Stimulated activated naive CD8-positive, alpha-beta T cell treated with anti-CD3 and anti-CD28 coated beads, Interleukin-15, Interleukin-2, amounts not matched to agents 100 ng/mL and 50 ng/mL, for 24 hours (primary cell): ENCODE data around the gene RBMX.

Experiments
- H3K27ac Mint-ChIP-seq: one replicate; pipeline ENCODE4 v1.8.0; 2021; ENCODE audit warnings: mild to moderate bottlenecking, mixed read lengths
- H3K27me3 Mint-ChIP-seq: one replicate; pipeline ENCODE4 v1.8.0; 2021; ENCODE audit warnings: mixed read lengths
- H3K36me3 Mint-ChIP-seq: one replicate; pipeline ENCODE4 v1.8.0; 2021; ENCODE audit warnings: low read depth, mixed read lengths
- H3K4me1 Mint-ChIP-seq: one replicate; pipeline ENCODE4 v1.8.0; 2021; ENCODE audit warnings: low read depth, mixed read lengths
- H3K4me3 Mint-ChIP-seq: one replicate; pipeline ENCODE4 v1.8.0; 2021; ENCODE audit warnings: mild to moderate bottlenecking, mixed read lengths
- H3K9me3 Mint-ChIP-seq: one replicate; pipeline ENCODE4 v1.8.0; 2021; ENCODE audit warnings: mixed read lengths

The RBMX gene

GRCh38 chrX:136866337-136867095 is 14.0 kb downstream of the RBMX start:
- H3K9me3 Mint-ChIP-seq = no peaks in the 10 kb centered on the region
- peak overlapping the region; percentile 82 for H3K27ac Mint-ChIP-seq
- peaks cover 64% of the 10 kb centered on the region for H3K4me1 Mint-ChIP-seq
- H3K4me3 Mint-ChIP-seq = peak overlapping the region; percentile 9
- no peaks in the 10 kb centered on the region for H3K27me3 Mint-ChIP-seq
- H3K36me3 Mint-ChIP-seq = peaks cover 66% of the 10 kb centered on the region

- H3K4me3 Mint-ChIP-seq = no peak overlapping the region
Observed at GRCh38 chrX:136865270-136866158, 15.0 kb downstream of the RBMX start.

GRCh38 chrX:136863826-136864225 is 16.7 kb downstream of the RBMX start:
- H3K9me3 Mint-ChIP-seq = no peaks in the 10 kb centered on the region
- H3K4me1 Mint-ChIP-seq = peaks cover 52% of the 10 kb centered on the region
- no peak overlapping the region for H3K4me3 Mint-ChIP-seq
- peaks cover 65% of the 10 kb centered on the region for H3K36me3 Mint-ChIP-seq
- H3K27ac Mint-ChIP-seq = no peak overlapping the region
- no peaks in the 10 kb centered on the region for H3K27me3 Mint-ChIP-seq

More at GRCh38 chrX:136865270-136866158, 15.0 kb downstream of the RBMX start:
- Mint-ChIP-seq H3K36me3 (peaks cover 71% of the 10 kb centered on the region), H3K9me3 (no peaks in the 10 kb centered on the region), H3K4me1 (peaks cover 65% of the 10 kb centered on the region), H3K27me3 (no peaks in the 10 kb centered on the region), H3K27ac (peak overlapping the region; percentile 82)

GRCh38 chrX:136862546-136862945 is 18.0 kb downstream of the RBMX start:
- no peak overlapping the region for H3K27ac Mint-ChIP-seq
- no peaks in the 10 kb centered on the region for H3K27me3 Mint-ChIP-seq
- H3K4me1 Mint-ChIP-seq = peaks cover 50% of the 10 kb centered on the region

GRCh38 chrX:136861877-136862276 is 18.6 kb downstream of the RBMX start:
- no peaks in the 10 kb centered on the region for H3K9me3 Mint-ChIP-seq
- H3K36me3 Mint-ChIP-seq = peaks cover 55% of the 10 kb centered on the region
- H3K27ac Mint-ChIP-seq = peak overlapping the region; percentile 1
- H3K4me1 Mint-ChIP-seq = peaks cover 49% of the 10 kb centered on the region
- H3K4me3 Mint-ChIP-seq = no peak overlapping the region
- no peaks in the 10 kb centered on the region for H3K27me3 Mint-ChIP-seq

More at GRCh38 chrX:136862546-136862945, 18.0 kb downstream of the RBMX start:
- Mint-ChIP-seq H3K9me3 (no peaks in the 10 kb centered on the region), H3K4me3 (no peak overlapping the region), H3K36me3 (peaks cover 62% of the 10 kb centered on the region)

DNA sequence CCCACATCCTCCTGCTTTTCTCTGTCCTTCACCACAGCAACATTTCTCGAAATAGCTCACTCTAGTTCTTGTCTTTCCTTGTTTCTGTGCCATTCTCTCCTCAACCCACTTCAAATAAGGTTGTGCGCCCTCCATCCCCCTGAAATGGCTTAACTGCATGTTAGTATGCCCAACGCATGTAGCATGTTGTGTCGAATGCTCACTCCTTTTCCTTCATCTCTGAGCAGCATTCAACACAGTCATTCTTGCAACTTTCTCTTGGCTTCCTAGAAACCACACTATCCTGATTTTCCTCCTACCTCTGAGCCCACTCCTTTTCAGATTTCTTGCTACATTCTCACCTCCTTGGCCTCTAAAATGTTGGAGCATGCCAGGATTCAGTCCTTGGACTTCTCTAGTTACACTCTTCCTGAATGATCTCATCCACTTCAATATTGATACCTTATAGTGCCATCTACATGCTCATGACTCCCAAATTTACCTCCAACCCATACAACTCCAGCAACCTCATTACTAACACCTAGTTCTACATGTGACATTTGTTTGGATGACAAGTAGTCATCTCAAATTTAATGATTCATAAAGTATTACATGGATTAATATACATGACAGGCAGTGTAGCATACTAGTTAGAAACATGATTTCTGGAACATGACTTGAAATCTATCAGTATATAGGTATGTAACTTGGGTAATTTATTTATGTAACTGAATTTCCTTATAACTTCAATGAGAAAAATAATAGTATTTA is 22.3 kb downstream of the RBMX start:
- H3K4me1 Mint-ChIP-seq = peaks cover 41% of the 10 kb centered on the region
- no peaks in the 10 kb centered on the region for H3K27me3 Mint-ChIP-seq
- H3K4me3 Mint-ChIP-seq = no peak overlapping the region
- peaks cover 54% of the 10 kb centered on the region for H3K36me3 Mint-ChIP-seq
- peak overlapping the region; percentile 77 for H3K27ac Mint-ChIP-seq
- no peaks in the 10 kb centered on the region for H3K9me3 Mint-ChIP-seq

- no peaks in the 10 kb centered on the region for H3K9me3 Mint-ChIP-seq
- H3K4me1 Mint-ChIP-seq = peaks cover 38% of the 10 kb centered on the region
- no peaks in the 10 kb centered on the region for H3K27me3 Mint-ChIP-seq
- H3K36me3 Mint-ChIP-seq = peaks cover 52% of the 10 kb centered on the region
- peak overlapping the region; percentile 61 for H3K27ac Mint-ChIP-seq
- H3K4me3 Mint-ChIP-seq = no peak overlapping the region
Observed at GRCh38 chrX:136856551-136856950, 24.0 kb downstream of the RBMX start.

DNA sequence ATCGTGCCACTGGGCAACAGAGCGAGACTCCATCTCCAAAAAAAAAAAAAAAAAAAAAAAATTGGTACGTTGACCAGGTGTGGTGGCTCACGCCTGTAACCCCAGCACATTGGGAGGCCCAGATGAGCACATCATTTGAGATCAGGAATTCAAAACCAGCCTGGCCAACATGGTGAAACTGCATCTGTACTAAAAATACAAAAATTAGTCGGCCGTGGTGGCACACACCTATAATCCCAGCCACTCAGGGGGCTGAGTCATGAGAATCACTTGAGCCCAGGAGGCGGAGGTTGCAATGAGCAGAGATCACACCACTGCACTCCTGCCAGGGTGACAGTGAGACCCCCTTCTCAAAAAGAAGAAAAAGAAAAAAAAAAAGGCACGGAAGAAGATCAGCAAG is 24.5 kb downstream of the RBMX start:
- H3K4me1 Mint-ChIP-seq = peaks cover 36% of the 10 kb centered on the region
- H3K27ac Mint-ChIP-seq = peak overlapping the region; percentile 61
- H3K36me3 Mint-ChIP-seq = peaks cover 52% of the 10 kb centered on the region
- no peak overlapping the region for H3K4me3 Mint-ChIP-seq
- H3K9me3 Mint-ChIP-seq = no peaks in the 10 kb centered on the region
- H3K27me3 Mint-ChIP-seq = no peaks in the 10 kb centered on the region

- H3K27me3 Mint-ChIP-seq = no peaks in the 10 kb centered on the region
- peaks cover 15% of the 10 kb centered on the region for H3K4me1 Mint-ChIP-seq
- no peak overlapping the region for H3K4me3 Mint-ChIP-seq
- H3K27ac Mint-ChIP-seq = no peak overlapping the region
- peaks cover 37% of the 10 kb centered on the region for H3K36me3 Mint-ChIP-seq
- no peaks in the 10 kb centered on the region for H3K9me3 Mint-ChIP-seq
Observed at GRCh38 chrX:136851526-136851925, 29.0 kb downstream of the RBMX start.

GRCh38 chrX:136850441-136851175 is 29.9 kb downstream of the RBMX start:
- Mint-ChIP-seq H3K36me3 (peaks cover 40% of the 10 kb centered on the region), H3K27me3 (no peaks in the 10 kb centered on the region), H3K9me3 (no peaks in the 10 kb centered on the region), H3K27ac (peak overlapping the region; percentile 24), H3K4me3 (no peak overlapping the region), H3K4me1 (peaks cover 9% of the 10 kb centered on the region)

GRCh38 chrX:136849395-136849794 is 31.1 kb downstream of the RBMX start:
- H3K9me3 Mint-ChIP-seq = no peaks in the 10 kb centered on the region
- peaks cover 6% of the 10 kb centered on the region for H3K4me1 Mint-ChIP-seq
- H3K36me3 Mint-ChIP-seq = peaks cover 40% of the 10 kb centered on the region
- H3K4me3 Mint-ChIP-seq = no peak overlapping the region
- no peaks in the 10 kb centered on the region for H3K27me3 Mint-ChIP-seq
- no peak overlapping the region for H3K27ac Mint-ChIP-seq

GRCh38 chrX:136847874-136848273 is 32.7 kb downstream of the RBMX start:
- no peaks in the 10 kb centered on the region for H3K27me3 Mint-ChIP-seq
- H3K4me3 Mint-ChIP-seq = no peak overlapping the region
- no peaks in the 10 kb centered on the region for H3K4me1 Mint-ChIP-seq
- H3K36me3 Mint-ChIP-seq = peaks cover 34% of the 10 kb centered on the region
- H3K9me3 Mint-ChIP-seq = no peaks in the 10 kb centered on the region
- H3K27ac Mint-ChIP-seq = no peak overlapping the region

DNA sequence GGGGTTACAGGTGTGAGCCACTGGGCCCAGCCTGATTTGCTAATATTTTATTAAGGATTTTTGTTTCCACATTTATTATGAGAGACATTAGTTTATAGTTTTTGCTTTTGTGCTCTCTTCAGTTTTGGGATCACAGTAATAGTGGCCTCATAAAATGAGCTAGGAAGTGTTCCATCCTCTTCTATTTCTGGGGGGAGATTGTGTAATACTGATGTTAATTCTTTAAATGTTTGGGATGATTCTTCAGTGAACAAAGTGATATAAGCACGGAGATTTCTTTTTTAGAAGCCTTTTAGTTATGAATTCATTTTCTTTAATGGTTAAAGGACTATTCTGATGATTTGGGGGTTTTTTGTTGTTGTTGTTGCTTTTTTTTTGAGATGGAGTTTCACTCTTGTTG is 41.3 kb downstream of the RBMX start:
- Mint-ChIP-seq H3K9me3 (no peaks in the 10 kb centered on the region), H3K36me3 (peaks cover 4% of the 10 kb centered on the region), H3K27me3 (no peaks in the 10 kb centered on the region), H3K4me1 (no peaks in the 10 kb centered on the region), H3K27ac (no peak overlapping the region), H3K4me3 (no peak overlapping the region)

- Mint-ChIP-seq H3K27me3 (no peaks in the 10 kb centered on the region), H3K4me3 (no peak overlapping the region), H3K9me3 (no peaks in the 10 kb centered on the region), H3K27ac (no peak overlapping the region), H3K4me1 (no peaks in the 10 kb centered on the region), H3K36me3 (peaks cover 4% of the 10 kb centered on the region)
Observed at GRCh38 chrX:136835761-136836160, 44.8 kb downstream of the RBMX start.
